Measurements from ENCODE around the gene MAP1LC3B2.

DNA sequence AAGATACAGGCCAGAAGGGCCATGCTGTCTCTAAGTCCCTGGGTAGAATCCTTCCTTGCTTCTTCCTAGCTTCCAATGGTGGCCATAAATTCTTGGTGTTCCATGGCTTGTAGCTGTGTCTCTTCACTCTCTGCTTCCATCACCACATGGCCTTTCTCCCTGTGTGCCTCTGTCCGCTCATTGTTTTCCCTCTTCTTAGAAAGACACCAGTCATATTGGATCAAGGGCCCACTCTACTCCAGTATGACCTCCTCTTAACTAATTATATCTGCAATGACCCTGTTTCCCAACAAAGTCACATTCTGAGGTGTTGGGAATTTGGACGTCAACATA is 7.6 kb upstream of the MAP1LC3B2 start:
- no peak for TF ChIP-seq KAT2A (conservative IDR thresholded peaks at IDR 0.05; ENCODE audit: control insufficient read depth, low read depth, low read length)
- TF ChIP-seq SUZ12 (IDR thresholded peaks at IDR 0.05; ENCODE audit: unreplicated experiment), result no peak
- TF ChIP-seq SRF (IDR thresholded peaks at IDR 0.05; ENCODE audit: low read depth in 2 of 2, low read length in 2 of 2), result no peak
- TF ChIP-seq SMARCA5 (IDR thresholded peaks at IDR 0.05), result no peak
- TF ChIP-seq, protein P1, sequence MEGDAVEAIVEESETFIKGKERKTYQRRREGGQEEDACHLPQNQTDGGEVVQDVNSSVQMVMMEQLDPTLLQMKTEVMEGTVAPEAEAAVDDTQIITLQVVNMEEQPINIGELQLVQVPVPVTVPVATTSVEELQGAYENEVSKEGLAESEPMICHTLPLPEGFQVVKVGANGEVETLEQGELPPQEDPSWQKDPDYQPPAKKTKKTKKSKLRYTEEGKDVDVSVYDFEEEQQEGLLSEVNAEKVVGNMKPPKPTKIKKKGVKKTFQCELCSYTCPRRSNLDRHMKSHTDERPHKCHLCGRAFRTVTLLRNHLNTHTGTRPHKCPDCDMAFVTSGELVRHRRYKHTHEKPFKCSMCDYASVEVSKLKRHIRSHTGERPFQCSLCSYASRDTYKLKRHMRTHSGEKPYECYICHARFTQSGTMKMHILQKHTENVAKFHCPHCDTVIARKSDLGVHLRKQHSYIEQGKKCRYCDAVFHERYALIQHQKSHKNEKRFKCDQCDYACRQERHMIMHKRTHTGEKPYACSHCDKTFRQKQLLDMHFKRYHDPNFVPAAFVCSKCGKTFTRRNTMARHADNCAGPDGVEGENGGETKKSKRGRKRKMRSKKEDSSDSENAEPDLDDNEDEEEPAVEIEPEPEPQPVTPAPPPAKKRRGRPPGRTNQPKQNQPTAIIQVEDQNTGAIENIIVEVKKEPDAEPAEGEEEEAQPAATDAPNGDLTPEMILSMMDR (IDR thresholded peaks at IDR 0.05 in 2 of 3, conservative IDR thresholded peaks at IDR 0.05 in 1 of 3; ENCODE audit: control insufficient read depth in 2 of 3, extremely low read depth in 1 of 3, insufficient read depth in 1 of 3, low read depth in 3 of 3, low read length in 3 of 3), result no peak
- no peak for TF ChIP-seq HDAC2 (IDR thresholded peaks at IDR 0.05)
- no peak for TF ChIP-seq POLR2AphosphoS5 (IDR thresholded peaks at IDR 0.05; ENCODE audit: low read length)
- no peak for TF ChIP-seq EZH2 (IDR thresholded peaks at IDR 0.05; ENCODE audit: borderline replicate concordance, control insufficient read depth, low read depth, low read length)
